Effector memory CD4-positive, alpha-beta T cell (primary cell): ENCODE results near the gene RAB31.

Experiments
- DNase-seq, 3 donors: peaks; one replicate each; pipeline ENCODE4 v3.0.0-alpha.2; 2020
- H3K27ac ChIP-seq: 2 replicates; pipeline ENCODE4 v1.7.0; 2013; ENCODE audit warnings: mild to moderate bottlenecking, low read length, moderate library complexity; ENCODE audit not compliant: insufficient read depth, poor library complexity, severe bottlenecking
- H3K27me3 ChIP-seq: replicated peaks from 2 replicates; pipeline ENCODE4 v1.7.0; 2013; ENCODE audit warnings: mild to moderate bottlenecking, low read length; ENCODE audit not compliant: insufficient read depth, control insufficient read depth, poor library complexity, severe bottlenecking
- H3K36me3 ChIP-seq: 2 replicates; pipeline ENCODE4 v1.7.0; 2013; ENCODE audit warnings: mild to moderate bottlenecking, low read length, moderate library complexity; ENCODE audit not compliant: control insufficient read depth, insufficient read depth
- H3K4me1 ChIP-seq: 2 replicates; pipeline ENCODE4 v1.7.0; 2013; ENCODE audit warnings: low read length, mild to moderate bottlenecking; ENCODE audit not compliant: control insufficient read depth, insufficient read depth, poor library complexity, severe bottlenecking
- H3K4me3 ChIP-seq: 2 replicates; pipeline ENCODE4 v1.7.0; 2013; ENCODE audit warnings: low read length, low read depth, mild to moderate bottlenecking; ENCODE audit not compliant: insufficient read depth, poor library complexity, severe bottlenecking
- H3K9me3 ChIP-seq: 2 replicates; pipeline ENCODE4 v1.7.0; 2013; ENCODE audit warnings: mild to moderate bottlenecking, low read length, moderate library complexity; ENCODE audit not compliant: control insufficient read depth

The RAB31 gene

DNA sequence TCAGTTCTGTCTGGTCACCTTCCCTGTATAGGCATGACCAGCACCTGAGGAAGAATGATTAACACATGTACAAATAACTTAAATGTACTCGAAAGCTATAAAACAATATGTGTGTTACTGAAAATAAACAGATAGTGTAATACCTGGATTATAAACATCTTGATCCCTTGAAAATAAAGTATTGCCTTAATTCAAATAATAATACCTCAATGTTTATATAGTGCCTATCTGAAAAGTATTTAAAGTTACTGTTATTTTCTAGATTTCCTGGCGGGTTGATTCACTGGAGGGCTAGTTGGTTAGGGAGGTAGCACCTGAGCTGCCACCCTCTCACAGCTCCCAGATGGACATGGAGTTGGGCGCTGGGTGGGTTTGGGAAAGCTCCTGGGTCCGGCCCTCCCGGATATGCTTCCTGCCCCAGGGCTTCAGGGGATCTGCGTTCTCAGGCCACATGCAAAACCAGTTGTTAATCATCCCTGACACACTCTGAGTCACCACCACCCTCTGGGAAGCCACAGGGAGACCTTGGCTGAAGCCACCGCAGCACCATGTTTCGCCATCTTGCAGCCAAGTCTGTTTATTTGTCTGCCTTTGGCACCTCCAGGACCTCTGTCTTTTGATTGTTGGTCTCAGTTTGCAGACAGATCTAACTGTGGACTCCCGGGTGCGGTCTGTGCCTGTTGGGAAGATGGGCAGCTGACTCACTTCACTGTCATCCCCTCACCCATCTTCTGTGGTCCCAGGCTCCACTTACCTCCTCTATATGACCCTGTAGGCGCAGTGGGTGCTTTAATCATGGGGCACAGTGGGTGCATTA lies 35.3 kb downstream of the RAB31 start:
- Histone ChIP-seq H3K27me3 (no peaks in the 10 kb centered on the region), H3K36me3 (no peaks in the 10 kb centered on the region), H3K4me1 (no peaks in the 10 kb centered on the region), H3K4me3 (no peak overlapping the region), H3K27ac (no peak overlapping the region), H3K9me3 (no peaks in the 10 kb centered on the region)
- DNase-seq, result no peak

DNA sequence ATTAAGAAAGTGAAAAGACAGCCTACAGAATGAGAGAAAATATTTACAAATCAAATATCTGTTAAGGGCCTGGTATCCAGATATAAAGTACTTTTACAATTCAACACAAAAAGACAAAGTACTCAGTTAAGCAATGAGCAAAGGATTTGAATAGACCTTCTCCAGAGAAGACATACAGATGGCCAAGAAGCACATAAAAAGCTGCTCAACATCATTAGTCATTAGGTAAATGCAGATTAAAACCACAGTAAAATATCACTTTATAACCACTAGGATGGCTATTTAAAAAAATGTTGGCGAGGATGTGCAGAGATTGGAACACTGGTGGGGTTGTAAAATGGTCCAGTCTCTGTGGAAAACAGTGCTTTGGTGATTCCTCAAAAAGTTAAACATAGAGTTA lies 38.9 kb downstream of the RAB31 start:
- H3K27me3 ChIP-seq, result no peaks in the 10 kb centered on the region
- H3K4me1 ChIP-seq, result no peaks in the 10 kb centered on the region
- H3K36me3 ChIP-seq, result no peaks in the 10 kb centered on the region
- no peak overlapping the region for H3K4me3 ChIP-seq
- H3K27ac ChIP-seq, result no peak overlapping the region
- no peaks in the 10 kb centered on the region for H3K9me3 ChIP-seq
- no peak for DNase-seq

DNA sequence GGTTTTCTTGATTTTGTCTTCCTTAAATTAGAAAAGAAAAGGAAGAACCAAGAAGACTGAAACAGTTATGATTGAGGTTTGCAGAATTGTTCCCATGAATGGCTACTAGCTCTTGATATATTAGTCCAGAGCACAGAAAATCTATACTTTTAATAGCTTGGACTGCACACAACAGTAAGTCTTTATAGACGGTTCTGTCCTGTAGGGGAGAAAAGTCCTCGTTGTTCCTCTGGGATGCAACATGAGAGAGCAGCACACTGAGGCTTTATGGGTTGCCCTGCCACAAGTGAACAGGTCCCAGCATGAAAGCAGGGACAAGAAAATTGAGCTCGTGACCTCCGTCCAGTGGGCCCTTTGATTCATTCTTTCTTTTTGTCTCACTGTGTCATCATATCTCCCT lies 41.5 kb downstream of the RAB31 start:
- DNase-seq, result no peak

DNA sequence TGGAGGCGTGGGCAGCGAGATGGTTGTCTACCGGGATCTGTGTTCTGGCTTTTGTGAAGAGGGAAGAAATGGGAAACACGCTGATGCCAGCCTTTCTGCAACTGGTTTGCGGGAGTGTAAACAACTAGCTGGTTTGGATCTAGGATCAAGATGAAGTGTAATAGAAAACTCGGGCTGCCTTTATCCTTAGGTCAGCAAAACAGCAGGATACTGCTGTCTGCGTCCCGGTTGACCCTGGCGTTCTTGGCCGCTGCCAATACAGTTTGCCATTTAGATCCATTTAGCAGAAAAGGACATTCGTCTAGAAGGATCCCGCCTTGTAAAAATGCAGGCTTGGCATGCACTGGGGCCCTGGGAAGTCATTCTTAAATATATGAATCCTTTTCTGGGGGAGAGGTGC lies 42.0 kb downstream of the RAB31 start:
- Histone ChIP-seq H3K27me3 (no peaks in the 10 kb centered on the region), H3K4me1 (no peaks in the 10 kb centered on the region), H3K36me3 (no peaks in the 10 kb centered on the region), H3K4me3 (no peak overlapping the region), H3K27ac (no peak overlapping the region), H3K9me3 (no peaks in the 10 kb centered on the region)
- DNase-seq, result no peak

More for the DNA sequence above, 41.5 kb downstream of the RAB31 start:
- H3K27ac ChIP-seq, result no peak overlapping the region
- H3K36me3 ChIP-seq, result no peaks in the 10 kb centered on the region
- no peaks in the 10 kb centered on the region for H3K27me3 ChIP-seq
- no peak overlapping the region for H3K4me3 ChIP-seq
- H3K9me3 ChIP-seq, result no peaks in the 10 kb centered on the region
- H3K4me1 ChIP-seq, result no peaks in the 10 kb centered on the region

DNA sequence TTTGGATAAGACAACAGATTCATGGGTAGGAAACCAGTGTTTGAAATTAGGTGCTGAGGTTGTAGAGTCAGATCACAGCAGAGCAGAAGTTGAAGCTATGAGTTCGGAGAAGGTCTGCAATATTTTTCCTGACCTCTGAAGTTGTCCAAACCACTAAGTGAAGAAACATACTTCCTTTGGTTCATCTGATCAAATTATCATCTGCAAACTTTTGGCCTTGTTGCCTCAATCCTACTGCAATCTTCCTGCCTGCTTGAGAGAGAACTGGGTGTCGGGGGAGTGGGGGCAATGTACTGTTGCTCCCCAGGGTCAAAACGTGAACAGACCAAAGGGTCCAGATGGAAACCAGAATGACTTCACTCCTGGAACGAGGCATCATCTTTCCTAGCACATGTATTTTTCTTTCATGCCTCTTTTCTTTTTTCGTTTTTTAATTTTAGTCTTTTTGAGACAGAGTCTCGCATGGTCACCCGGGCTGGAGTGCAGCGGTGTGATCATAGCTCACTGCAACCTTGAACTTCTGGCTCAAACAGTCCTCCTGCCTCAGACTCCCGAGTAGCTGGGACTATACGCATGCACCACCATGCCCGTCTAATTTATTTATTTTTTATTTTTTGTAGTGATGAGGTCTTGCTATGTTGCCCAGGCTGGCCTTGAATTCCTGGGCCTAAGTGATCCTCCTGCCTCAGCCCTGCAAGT lies 42.7 kb downstream of the RAB31 start:
- no peak overlapping the region for H3K27ac ChIP-seq
- no peaks in the 10 kb centered on the region for H3K36me3 ChIP-seq
- H3K9me3 ChIP-seq, result no peaks in the 10 kb centered on the region
- H3K27me3 ChIP-seq, result no peaks in the 10 kb centered on the region
- H3K4me1 ChIP-seq, result no peaks in the 10 kb centered on the region
- DNase-seq, result no peak
- no peak overlapping the region for H3K4me3 ChIP-seq

GRCh38 chr18:9751371-9752031 lies 43.4 kb downstream of the RAB31 start:
- Histone ChIP-seq H3K36me3 (no peaks in the 10 kb centered on the region), H3K27me3 (no peaks in the 10 kb centered on the region), H3K9me3 (no peaks in the 10 kb centered on the region), H3K4me1 (no peaks in the 10 kb centered on the region), H3K27ac (no peak overlapping the region), H3K4me3 (no peak overlapping the region)
- DNase-seq, result no peak

DNA sequence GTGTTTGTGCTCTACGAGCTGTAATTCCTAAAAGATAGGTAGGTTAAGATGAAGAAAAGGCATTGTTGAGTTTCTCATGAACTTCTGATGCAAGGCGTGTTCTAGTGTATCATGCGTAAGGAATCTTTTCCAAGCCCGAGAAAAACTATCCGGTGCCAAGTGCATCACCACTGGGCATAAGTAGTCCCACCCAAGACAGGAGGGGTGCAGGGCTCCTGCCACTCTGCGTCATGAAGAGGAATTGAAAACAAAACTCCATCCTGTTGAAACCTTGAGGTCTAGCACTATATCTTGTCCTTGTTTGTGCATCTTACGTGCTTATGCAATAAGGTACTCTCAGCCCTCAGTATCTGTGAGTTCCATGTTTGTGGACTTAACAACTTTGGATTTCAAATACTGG lies 45.7 kb downstream of the RAB31 start:
- Histone ChIP-seq H3K4me1 (no peaks in the 10 kb centered on the region), H3K4me3 (no peak overlapping the region)
- no peak for DNase-seq

GRCh38 chr18:9755110-9755509 lies 47.0 kb downstream of the RAB31 start:
- H3K27ac ChIP-seq, result no peak overlapping the region

More for the DNA sequence above, 45.7 kb downstream of the RAB31 start:
- Histone ChIP-seq H3K27me3 (no peaks in the 10 kb centered on the region), H3K36me3 (no peaks in the 10 kb centered on the region), H3K9me3 (no peaks in the 10 kb centered on the region), H3K27ac (no peak overlapping the region)

GRCh38 chr18:9755615-9756014 lies 47.5 kb downstream of the RAB31 start:
- Histone ChIP-seq H3K27me3 (no peaks in the 10 kb centered on the region), H3K9me3 (no peaks in the 10 kb centered on the region), H3K36me3 (no peaks in the 10 kb centered on the region), H3K4me3 (no peak overlapping the region), H3K27ac (no peak overlapping the region), H3K4me1 (no peaks in the 10 kb centered on the region)
- DNase-seq, result no peak

More at GRCh38 chr18:9755110-9755509, 47.0 kb downstream of the RAB31 start:
- Histone ChIP-seq H3K9me3 (no peaks in the 10 kb centered on the region), H3K4me1 (no peaks in the 10 kb centered on the region), H3K27me3 (no peaks in the 10 kb centered on the region), H3K4me3 (no peak overlapping the region), H3K36me3 (no peaks in the 10 kb centered on the region)
- no peak for DNase-seq
